Liver (tissue), 3 donors: ENCODE measurements around the gene THEM5.

ENCODE experiments used
- EGR1 ChIP-seq, 2 donors: IDR thresholded peaks; 2 replicates each; pipeline ENCODE4 v1.6.1; 2016 to 2018; ENCODE audit warnings: antibody characterized with exemption in 2 of 2, low read depth in 2 of 2
- FOXA1 ChIP-seq: IDR thresholded peaks from 2 replicates; pipeline ENCODE4 v1.6.1; 2016; ENCODE audit warnings: antibody characterized with exemption
- RAD21 ChIP-seq, 2 donors: IDR thresholded peaks; 2 replicates each; pipeline ENCODE4 v1.6.1; 2016; ENCODE audit warnings: antibody characterized with exemption in 2 of 2, mild to moderate bottlenecking in 2 of 2
- RXRA ChIP-seq, 2 donors: IDR thresholded peaks; 2 replicates each; pipeline ENCODE4 v1.6.1; 2017 to 2018; ENCODE audit warnings: antibody characterized with exemption in 2 of 2, mild to moderate bottlenecking in 1 of 2
- SP1 ChIP-seq: IDR thresholded peaks from 2 replicates; pipeline ENCODE4 v1.6.1; 2018; ENCODE audit warnings: antibody characterized with exemption, mild to moderate bottlenecking
- TAF1 ChIP-seq: conservative IDR thresholded peaks from 2 replicates; pipeline ENCODE4 v1.6.1; 2016; ENCODE audit warnings: antibody characterized with exemption, mild to moderate bottlenecking
- TF ChIP-seq, protein P1 (sequence below): IDR thresholded peaks from 2 replicates; pipeline ENCODE4 v1.6.1; 2016; ENCODE audit warnings: antibody characterized with exemption, mild to moderate bottlenecking
- TF ChIP-seq, protein P2 (sequence below): fragments of 150-350 bp; IDR thresholded peaks from 2 replicates; pipeline ENCODE4 v1.5.1; 2017; ENCODE audit warnings: improper control_type of control experiment, low read depth, low read length; ENCODE audit not compliant: missing input control
- TF ChIP-seq, protein P3 (sequence below): IDR thresholded peaks from 2 replicates; pipeline ENCODE4 v1.6.1; 2016; ENCODE audit warnings: antibody characterized with exemption
- donor health status: healthy.
- donor health status: healthy.

DNA sequence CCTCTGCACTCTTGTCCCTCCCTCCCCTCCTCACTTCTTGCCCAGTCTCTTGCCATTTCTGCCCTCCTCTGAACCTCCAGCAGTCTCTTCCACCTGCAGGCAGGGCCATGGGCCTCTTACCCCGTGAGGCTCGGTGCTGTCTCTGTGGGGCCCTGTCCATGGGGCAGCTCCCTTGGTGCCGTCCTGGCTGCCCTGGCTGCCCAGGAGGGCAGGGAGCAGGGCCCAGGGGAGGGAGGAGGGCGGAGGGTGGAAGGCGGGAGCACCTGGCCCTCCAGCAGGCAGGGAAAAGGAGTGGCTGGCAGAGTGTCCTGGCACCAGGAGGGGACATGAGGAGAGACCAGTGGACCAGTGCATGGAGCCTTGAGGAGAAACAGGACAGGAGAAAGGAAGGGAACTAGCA lies 21.9 kb downstream of the THEM5 start, which contains the start of gene RORC:
- TF ChIP-seq RXRA (IDR thresholded peaks at IDR 0.05) (peak; percentile 74 to 79), SP1 (peak; percentile 56), RAD21 (IDR thresholded peaks at IDR 0.05) (peak in 1 of 2 donors; percentile 37), FOXA1 (no peak), EGR1 (IDR thresholded peaks at IDR 0.05; ENCODE audit: low read depth in 2 of 2) (peak in 1 of 2 donors; percentile 71), TAF1 (peak; percentile 81)
- TF ChIP-seq, protein P1, sequence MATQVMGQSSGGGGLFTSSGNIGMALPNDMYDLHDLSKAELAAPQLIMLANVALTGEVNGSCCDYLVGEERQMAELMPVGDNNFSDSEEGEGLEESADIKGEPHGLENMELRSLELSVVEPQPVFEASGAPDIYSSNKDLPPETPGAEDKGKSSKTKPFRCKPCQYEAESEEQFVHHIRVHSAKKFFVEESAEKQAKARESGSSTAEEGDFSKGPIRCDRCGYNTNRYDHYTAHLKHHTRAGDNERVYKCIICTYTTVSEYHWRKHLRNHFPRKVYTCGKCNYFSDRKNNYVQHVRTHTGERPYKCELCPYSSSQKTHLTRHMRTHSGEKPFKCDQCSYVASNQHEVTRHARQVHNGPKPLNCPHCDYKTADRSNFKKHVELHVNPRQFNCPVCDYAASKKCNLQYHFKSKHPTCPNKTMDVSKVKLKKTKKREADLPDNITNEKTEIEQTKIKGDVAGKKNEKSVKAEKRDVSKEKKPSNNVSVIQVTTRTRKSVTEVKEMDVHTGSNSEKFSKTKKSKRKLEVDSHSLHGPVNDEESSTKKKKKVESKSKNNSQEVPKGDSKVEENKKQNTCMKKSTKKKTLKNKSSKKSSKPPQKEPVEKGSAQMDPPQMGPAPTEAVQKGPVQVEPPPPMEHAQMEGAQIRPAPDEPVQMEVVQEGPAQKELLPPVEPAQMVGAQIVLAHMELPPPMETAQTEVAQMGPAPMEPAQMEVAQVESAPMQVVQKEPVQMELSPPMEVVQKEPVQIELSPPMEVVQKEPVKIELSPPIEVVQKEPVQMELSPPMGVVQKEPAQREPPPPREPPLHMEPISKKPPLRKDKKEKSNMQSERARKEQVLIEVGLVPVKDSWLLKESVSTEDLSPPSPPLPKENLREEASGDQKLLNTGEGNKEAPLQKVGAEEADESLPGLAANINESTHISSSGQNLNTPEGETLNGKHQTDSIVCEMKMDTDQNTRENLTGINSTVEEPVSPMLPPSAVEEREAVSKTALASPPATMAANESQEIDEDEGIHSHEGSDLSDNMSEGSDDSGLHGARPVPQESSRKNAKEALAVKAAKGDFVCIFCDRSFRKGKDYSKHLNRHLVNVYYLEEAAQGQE, result peak; percentile 81
- TF ChIP-seq, protein P2, sequence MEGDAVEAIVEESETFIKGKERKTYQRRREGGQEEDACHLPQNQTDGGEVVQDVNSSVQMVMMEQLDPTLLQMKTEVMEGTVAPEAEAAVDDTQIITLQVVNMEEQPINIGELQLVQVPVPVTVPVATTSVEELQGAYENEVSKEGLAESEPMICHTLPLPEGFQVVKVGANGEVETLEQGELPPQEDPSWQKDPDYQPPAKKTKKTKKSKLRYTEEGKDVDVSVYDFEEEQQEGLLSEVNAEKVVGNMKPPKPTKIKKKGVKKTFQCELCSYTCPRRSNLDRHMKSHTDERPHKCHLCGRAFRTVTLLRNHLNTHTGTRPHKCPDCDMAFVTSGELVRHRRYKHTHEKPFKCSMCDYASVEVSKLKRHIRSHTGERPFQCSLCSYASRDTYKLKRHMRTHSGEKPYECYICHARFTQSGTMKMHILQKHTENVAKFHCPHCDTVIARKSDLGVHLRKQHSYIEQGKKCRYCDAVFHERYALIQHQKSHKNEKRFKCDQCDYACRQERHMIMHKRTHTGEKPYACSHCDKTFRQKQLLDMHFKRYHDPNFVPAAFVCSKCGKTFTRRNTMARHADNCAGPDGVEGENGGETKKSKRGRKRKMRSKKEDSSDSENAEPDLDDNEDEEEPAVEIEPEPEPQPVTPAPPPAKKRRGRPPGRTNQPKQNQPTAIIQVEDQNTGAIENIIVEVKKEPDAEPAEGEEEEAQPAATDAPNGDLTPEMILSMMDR, result no peak
- TF ChIP-seq, protein P3, sequence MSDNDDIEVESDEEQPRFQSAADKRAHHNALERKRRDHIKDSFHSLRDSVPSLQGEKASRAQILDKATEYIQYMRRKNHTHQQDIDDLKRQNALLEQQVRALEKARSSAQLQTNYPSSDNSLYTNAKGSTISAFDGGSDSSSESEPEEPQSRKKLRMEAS, result peak; percentile 85
